Erythroblast (primary cell): Measurements from ENCODE around the gene SLC35A3.
A peak's percentile ranks its signal among the peaks of the same experiment; 100 is the strongest.

Experiments
- DNase-seq, 2 experiments: peaks; one replicate each; lab custom pipeline; 2025; lab: John Stamatoyannopoulos, UW
- GATA1 ChIP-seq: IDR thresholded peaks from 2 replicates; pipeline ENCODE4 v1.6.1; 2011; ENCODE audit warnings: low read depth, mild to moderate bottlenecking, control low read depth, low read length, moderate library complexity
- POLR2A ChIP-seq: IDR thresholded peaks from 2 replicates; pipeline ENCODE4 v1.6.1; 2011; ENCODE audit warnings: mild to moderate bottlenecking, low read length

The SLC35A3 gene

DNA sequence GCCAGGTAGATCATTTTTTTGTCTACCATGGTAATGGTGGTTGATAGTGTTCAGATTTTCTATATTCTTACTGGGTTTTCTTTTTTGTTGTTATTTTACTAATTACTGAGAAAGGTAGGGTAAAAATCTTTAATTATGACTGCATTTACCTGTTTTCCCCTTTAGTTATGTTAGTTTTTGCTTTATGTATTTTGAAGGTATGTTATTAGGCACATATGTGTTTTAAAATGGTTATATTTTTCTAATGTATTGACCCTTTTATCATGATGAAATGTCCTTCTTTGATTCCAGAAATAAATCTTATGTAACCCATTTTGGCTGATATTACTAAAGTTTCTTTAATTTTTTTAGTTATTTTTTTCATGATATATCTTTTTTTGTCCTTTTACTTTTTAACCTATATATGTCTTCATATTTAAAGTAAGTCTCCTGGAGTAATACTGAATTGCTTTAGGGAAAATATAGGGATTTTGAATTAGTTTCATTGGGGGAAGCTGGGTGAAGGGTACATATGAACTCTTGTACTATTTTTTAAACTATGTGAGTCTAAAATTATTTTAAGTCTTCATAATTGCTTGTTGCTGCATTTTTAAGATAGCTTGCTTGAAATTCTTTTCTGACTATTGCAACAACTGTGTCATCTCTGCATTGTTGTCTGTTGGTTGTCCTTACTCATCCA lies 22.4 kb downstream of the SLC35A3 start:
- TF ChIP-seq POLR2A (no peak), GATA1 (no peak)
- DNase-seq, result no peak

DNA sequence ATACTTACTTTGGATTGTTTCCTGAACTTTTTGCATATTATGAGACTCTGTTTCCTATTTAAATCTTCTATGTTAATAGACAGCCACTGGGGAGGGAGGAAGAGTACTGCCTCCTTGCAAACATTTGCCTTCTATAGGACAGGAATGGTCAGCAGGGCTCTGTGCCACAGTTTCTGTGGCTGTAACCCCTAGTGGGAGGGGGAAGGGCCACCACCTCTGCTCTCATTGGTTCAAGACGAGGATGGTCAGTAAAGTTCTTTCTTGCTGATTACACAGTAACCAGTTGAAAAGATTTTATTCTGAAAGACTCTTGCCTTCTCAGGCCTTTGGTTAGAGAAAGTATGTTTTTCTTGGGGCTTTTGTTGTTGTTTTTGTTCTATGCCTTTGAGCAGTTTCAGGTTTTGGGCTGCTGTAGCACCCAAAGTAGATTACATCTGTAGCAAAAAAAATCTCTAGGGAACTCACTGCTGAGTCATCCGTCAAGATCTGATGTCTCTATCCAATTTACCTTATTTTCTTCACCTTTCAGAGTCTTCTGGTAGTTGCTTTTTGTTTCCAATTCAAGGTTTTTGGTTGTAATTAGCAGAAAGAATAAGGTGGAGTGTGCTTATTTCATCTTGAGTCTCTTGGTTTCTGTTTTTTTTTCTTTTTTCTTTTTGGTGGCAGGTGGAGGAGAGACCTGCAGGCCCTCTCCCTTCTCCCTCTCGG lies 23.1 kb downstream of the SLC35A3 start:
- TF ChIP-seq POLR2A, result no peak
- peak in 1 of 2 experiments; percentile 14 for DNase-seq

GRCh38 chr1:99993468-99993845 lies 23.7 kb downstream of the SLC35A3 start:
- DNase-seq, result peak in 1 of 2 experiments; percentile 24

DNA sequence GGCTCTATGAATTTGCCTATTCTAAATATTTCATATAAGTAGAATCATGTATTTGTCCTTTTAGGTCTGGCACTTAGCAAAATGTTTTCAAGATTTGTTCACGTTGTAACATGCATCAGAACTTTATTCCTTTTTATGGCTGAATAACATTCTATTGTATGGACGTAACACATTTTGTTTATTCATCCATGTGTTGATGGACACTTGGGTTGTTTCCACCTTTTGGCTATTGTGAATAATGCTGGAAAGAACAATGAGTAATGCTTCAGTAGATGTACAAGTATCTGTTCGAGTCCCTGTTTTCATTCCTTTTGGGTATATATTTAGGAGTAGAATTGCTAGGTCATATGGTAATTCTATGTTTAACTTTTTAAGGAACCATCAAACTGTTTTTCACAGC lies 24.7 kb downstream of the SLC35A3 start:
- TF ChIP-seq POLR2A, result no peak
- TF ChIP-seq GATA1, result no peak
- no peak for DNase-seq

More at GRCh38 chr1:99993468-99993845, 23.7 kb downstream of the SLC35A3 start:
- TF ChIP-seq GATA1 (no peak), POLR2A (no peak)

DNA sequence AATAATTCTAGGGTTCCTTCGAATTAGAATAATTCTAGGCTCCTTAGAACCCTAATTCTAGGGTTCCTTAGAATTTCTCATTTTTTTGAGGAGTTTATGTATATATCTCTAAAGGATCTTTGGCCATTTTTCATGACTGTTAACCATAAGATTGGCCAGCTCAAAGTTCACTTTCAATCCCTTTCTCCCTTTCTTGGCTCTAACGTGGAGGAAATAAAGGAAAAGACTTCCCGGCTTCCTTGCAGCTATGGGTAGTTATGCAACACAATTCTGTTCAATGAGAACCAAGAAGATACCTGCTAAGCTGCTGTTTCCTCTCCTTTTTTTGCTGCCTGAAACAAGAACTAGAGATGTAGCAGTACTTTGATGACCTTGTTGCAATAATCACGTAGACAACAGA lies 27.2 kb downstream of the SLC35A3 start:
- no peak for TF ChIP-seq GATA1
- no peak for TF ChIP-seq POLR2A
- no peak for DNase-seq

- no peak for TF ChIP-seq GATA1
- TF ChIP-seq POLR2A, result no peak
- no peak for DNase-seq
These were observed 31.7 kb downstream of the SLC35A3 start for GRCh38 chr1:100001462-100001861.

DNA sequence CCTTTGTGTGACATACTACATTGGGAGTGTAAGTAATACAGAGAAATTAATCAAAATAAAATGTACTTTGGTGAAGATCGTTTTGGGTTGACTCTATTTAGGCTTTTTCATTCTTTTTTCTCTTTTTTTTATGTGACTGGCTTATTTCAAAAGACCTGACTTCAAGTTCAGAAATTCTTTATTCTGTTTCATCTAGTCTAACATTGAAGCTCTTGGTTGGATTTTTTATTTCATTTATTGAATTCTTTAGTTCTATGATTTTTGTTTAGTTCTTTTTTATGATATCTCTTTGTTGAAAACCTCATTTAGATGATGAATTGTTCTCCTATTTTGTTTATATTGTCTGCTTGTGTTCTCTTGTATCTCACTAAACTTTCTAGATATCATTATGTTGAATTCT lies 35.6 kb downstream of the SLC35A3 start:
- TF ChIP-seq GATA1, result no peak
- no peak for TF ChIP-seq POLR2A
- DNase-seq, result no peak

GRCh38 chr1:100006688-100007087 lies 36.9 kb downstream of the SLC35A3 start:
- TF ChIP-seq POLR2A (no peak), GATA1 (no peak)
- no peak for DNase-seq

DNA sequence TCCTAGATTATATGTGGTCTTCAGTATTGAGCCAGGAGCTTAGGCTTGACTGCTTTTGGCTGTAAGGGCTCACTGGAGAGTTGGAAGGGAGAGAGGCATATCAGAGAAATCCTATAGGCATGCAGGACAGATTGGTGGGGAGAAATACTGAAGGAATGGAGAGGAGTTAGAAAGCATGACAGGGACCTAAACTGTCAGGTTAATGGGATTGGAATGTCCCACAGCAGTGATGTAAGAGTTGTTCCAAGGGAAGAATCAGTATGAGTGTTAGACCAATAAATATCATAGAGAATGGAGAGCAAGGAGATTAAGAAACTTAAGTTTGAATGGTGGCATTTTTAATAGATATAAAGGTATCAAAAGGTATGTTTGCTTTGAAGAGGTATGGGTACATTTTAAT lies 39.7 kb downstream of the SLC35A3 start:
- DNase-seq, result no peak
- no peak for TF ChIP-seq POLR2A
- no peak for TF ChIP-seq GATA1

- TF ChIP-seq GATA1, result no peak
- no peak for TF ChIP-seq POLR2A
- no peak for DNase-seq
These were observed 41.0 kb downstream of the SLC35A3 start for GRCh38 chr1:100010804-100011203.

DNA sequence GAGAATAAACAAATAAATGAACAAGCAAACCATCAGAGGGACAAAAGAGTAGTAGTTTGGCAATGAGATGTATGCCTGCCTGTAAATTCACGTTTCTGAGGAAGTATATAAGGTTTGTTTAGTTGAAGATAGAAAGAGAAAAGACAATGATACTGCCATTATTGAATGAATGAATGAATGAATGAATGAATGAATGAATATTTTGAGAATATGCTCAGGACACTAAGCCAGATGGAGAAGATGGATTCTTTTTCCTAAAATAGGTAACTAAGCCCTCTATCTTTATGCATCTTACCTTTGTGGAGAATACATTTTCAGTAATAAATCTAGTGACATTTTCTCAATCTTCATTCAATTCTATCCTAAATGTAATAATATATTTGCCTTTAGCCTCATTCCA lies 49.4 kb downstream of the SLC35A3 start:
- DNase-seq, result no peak
- TF ChIP-seq POLR2A (no peak), GATA1 (no peak)

- no peak for TF ChIP-seq GATA1
- TF ChIP-seq POLR2A, result no peak
- DNase-seq, result no peak
These were observed 53.7 kb downstream of the SLC35A3 start for GRCh38 chr1:100023482-100023881.

GRCh38 chr1:100027212-100027611 lies 57.4 kb downstream of the SLC35A3 start:
- TF ChIP-seq POLR2A (no peak), GATA1 (no peak)
- DNase-seq, result no peak

GRCh38 chr1:100028765-100029164 lies 59.0 kb downstream of the SLC35A3 start:
- DNase-seq, result no peak
- TF ChIP-seq POLR2A (no peak), GATA1 (no peak)

- TF ChIP-seq GATA1 (no peak), POLR2A (no peak)
- DNase-seq, result peak; percentile 51 to 52
These were observed 64.7 kb downstream of the SLC35A3 start for GRCh38 chr1:100034470-100034869.
